ENCODE results near the gene PURB.
"Not testable (repeated sequence)": the region's sequence is repeated elsewhere in the genome, so short reads cannot be mapped to it uniquely, and the experiment has no call there.

The PURB gene
- 73.5 to 103 (median 86.8) reads per million in 4 experiments for total RNA-seq

DNA sequence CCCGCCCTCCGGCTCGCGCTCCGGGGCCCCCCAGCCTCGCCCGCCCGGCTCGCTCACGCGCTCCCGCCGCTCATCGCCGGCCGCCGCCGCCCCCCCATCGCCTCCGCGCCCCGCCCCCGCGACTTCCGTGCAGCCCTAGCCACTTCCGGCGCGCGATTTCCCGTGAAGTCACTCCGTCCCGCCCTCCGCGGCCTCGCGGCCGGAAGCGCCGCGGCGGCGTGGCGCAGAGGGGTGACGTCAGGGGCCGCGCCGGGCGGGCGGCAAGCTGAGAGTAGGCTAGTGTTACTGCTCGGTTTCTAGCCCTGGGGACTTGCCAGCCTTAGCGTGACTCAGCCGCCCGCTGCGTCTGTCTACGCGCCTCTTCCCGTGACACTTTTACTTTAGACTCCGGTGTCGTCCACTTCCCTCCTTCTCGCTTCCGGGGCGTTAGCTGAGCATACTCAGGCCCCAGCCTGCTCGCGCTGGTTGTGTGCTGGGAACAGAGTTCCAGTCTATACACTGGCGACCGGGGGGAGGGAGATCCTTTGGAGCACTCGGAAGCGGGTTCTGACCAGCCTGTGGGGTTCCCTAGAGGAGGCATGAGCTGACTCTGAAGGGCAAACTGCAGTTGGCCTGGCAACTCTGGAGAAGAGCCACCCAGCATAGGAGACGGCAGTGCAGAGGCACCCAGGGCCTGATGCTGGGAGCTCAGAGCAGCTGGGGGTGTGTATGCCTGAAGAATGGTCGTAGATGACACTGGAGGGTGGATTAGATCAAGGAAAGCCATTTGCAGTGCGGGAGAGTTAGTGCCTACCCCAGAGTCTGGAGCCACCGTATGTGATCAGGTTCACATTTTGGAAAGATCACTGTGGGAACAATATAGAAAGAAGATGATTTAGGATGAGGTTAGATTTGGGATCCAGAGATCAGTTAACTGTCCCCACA lies at the start of gene PURB:
Gene PURB, minus strand, starts transcription at position 137 of the 924 bp plus-strand sequence. CDS start 182 bp downstream, outside the sequence.
- DNase-seq = peak; percentile 92

DNA sequence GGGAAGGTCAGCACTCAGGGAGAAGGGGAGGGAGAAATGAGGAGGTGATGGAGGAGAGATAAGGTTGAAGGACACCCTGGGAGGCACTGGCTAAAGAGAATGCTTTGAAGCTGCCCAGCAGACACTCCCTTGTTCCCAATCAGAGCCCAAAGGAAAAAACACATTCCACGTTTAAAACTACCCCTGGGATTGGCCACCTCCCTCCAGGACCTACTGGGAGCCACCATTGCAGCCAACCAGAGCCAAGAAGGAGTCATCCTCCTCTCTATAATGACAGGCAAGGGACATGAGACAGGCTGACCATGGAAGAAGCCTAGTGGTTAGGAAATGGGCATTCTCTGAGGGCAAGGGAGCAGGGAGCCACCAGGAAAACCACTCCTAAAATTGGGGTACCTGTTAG lies 49.7 kb upstream of the PURB start:
- no peak for DNase-seq

DNA sequence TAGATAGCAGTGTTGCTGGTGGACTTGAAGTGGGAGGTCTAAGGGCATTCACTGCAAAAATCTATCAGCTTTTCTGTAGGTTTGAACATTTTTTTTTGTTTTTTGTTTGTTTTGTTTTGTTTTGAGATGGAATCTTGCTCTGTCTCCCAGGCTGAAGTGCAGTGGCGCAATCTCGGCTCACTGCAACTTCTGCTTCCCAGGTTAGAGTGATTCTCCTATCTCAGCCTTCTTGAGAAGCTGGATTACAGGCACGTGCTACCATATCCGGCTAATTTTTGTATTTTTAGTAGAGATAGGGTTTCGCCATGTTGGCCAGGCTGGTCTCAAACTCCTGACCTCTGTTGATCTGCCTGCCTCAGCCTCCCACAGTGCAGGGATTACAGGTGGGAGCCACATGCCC lies 49.2 kb upstream of the PURB start:
- DNase-seq = not testable (repeated sequence)

DNA sequence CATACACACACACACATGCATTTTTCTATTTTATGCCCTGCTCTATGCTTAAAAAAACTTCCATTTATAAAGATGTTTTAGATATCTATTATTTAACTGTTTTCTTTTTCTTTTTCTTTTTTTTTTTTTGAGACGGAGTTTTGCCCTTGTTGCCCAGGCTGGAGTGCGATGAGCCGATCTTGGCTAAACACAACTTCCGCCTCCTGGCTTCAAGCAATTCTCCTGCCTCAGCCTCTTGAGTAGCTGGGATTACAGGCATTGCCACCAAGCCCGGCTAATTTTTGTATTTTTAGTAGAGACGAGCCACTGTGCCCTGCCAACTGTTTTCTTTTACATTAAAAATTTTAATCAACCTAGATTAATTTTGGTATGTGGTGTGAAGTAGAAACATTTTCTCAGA lies 45.6 kb upstream of the PURB start:
- no peak for DNase-seq

DNA sequence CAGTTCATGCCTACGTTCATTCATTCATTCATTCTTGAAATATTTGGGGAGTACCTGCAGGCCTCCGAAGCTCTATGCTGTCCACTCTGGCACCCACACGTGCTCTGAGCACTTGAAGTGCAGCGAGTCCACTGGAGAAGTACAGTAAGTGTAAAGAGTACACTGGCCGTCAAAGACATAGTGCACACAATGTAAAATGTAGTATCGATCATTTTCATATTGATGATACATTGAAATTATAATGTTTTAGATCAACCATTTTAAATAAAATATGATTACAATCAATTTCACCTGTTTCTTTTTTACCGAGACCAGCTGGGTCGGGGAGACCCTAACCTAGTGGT lies 37.0 kb upstream of the PURB start:
- DNase-seq = no peak

DNA sequence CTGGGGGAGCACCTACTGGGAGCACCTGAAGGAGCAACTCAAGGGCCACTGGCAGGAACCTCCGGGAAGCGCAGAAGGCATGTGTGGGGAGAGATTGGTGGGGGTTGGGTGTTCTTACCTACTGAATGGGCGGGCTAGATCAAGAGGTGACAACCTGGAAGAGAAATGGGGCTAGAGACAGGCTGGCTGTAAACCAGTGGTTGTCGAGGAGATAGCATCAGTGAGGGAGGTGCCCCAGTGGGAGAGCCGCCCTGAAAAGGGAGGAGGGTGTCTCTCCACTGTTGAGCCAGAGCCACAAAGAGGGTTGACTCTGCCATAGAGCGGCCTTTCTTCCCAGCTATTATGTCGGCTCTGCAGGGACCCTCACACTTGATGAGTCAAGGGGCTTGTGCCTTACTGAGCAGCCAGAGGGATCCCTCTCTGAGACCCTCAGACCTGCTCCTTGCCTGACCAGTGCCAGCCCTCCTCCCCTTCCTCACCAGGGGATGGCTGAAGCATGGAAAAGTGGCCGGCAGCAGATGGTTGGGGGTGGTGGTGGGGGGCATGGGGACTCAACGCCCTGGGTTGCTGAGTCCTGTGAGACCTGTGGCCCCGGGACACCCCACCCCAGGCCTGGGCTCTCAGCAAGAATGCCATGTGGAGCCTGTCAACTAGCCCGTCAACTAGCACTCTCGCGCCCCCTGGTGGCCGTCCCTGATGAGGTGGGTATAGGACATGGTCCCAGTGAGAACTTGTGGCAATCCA lies 36.4 kb upstream of the PURB start:
- peak; percentile 93 for DNase-seq

DNA sequence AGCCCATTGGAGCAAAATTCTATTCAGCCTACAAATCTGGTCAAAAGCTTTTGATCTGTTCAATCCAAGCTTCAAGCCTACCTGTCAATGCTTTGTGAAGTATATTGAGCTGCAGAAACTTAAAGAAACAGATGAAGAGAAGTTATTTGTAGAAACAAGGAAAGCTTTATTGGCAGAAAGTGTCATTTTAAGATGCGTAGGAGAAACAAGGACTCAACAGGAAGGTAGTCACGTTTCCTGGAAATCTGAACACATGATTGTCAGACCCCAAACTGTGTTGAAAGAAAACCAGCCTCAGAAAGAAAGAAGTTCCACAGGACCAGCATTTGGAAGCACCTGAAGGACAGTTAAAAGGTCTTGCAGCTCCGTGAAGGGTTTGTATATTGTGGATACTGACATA lies 34.8 kb upstream of the PURB start:
- no peak for DNase-seq

DNA sequence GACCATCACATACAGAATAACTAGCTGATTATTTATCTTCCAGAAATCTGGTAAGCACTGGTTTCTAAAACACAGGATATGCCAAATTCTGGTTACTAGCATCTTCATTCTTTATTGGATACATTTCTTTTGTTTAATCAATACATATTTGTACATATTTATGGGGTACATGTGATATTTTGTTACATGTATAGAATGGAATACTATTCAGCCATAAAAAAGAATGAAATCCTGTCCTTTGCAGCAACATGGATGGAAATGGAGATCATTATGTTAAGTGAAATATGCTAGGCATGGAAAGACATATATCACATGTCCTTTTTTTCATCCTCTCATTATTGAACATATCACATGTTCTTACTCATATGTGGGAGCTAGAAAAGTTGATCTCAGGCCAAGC lies 32.7 kb upstream of the PURB start:
- no peak for DNase-seq

DNA sequence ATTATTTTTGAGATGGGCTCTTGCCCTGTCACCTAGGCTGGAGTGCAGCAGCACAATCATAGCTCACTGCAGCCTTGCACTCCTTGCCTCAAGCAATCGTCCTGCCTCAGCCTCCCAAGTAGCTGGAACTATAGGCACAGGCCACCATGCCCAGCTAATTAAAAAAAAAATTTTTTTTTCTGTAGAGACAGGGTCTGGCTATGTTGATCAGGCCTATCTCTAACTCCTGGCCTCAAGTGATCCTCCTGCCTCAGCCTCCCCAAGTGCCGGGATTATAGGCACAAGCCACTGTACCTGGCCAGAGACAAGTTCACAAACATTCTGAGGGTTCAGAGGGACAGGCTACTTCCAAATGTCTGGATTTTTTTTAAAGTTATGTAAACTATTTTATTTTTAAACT lies 32.1 kb upstream of the PURB start:
- DNase-seq = no peak

DNA sequence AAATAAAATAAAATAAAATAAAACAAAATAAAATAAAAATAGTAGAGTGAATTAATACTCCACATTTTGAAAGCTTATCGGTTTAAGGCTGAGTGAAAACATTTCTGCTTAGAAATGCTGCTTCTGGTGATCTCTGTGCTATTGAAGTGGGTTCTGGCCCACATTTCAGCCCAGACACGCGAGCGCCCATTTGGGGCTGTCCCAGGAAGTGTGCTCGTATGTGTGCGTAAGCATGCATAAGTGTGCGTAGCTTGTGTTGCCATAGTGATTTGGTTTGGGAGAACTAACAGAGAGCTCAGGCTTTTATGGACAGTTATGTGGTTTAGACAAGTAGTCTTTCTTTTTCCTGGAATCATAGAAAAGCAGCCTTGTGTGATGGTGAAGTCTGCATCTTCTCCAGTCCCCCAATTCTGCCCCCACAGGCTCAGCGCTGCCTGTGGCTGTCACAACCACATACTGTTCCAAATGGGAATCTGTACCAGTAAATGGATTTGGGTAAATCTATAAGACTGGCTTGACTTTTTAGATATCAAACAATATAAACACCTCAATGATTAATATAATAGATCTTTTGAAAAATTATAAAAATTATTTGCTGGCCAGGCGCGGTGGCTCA lies 29.8 kb upstream of the PURB start:
- DNase-seq = no peak

DNA sequence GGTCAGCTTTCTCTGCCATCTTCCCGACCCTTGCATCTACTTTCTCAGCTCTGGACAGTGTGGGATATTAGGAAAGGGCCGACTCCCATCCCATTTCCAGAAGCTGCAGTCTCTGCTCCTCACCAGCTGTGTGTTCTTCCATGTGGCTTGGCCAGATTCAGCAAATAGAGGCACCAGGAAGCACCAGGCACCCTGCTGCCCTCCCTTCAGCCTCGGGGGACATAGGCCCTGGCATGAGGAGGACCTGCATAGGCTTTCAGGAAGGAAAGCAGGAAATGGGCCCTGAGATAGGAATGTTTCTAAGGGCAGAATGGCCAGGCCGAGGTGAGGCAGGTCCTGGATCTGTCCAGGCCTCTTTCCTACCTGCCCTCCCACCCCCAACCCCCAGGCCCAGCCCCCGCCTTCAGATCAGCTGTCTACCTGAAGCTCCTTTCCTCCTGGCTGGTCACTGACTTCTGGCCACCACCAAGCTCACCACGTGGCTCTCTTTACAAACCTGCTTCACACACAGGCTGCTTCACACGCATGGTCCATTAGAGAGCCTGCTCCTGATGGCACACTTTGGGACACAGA lies 27.5 kb upstream of the PURB start:
- DNase-seq = no peak

DNA sequence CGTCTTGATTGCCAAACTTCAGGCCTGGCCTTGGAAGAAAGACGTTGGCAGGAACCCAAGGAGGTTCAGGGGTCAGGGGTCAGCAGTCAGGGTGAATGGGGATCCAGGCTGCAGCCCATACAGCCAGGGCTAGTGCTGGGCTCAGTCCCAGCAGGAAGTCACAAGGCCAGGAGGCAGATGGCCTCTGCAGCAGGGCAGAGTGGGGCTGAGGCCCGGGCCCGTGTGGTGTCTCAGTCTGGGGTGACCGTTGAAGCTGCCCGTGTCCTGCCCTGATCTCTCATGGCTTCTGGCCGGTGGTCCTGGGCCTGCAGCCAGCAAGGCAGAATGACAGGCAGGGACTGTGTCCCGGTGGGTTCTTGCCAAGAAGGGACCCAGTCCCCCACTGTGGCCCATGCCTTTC lies 26.6 kb upstream of the PURB start:
- no peak for DNase-seq

DNA sequence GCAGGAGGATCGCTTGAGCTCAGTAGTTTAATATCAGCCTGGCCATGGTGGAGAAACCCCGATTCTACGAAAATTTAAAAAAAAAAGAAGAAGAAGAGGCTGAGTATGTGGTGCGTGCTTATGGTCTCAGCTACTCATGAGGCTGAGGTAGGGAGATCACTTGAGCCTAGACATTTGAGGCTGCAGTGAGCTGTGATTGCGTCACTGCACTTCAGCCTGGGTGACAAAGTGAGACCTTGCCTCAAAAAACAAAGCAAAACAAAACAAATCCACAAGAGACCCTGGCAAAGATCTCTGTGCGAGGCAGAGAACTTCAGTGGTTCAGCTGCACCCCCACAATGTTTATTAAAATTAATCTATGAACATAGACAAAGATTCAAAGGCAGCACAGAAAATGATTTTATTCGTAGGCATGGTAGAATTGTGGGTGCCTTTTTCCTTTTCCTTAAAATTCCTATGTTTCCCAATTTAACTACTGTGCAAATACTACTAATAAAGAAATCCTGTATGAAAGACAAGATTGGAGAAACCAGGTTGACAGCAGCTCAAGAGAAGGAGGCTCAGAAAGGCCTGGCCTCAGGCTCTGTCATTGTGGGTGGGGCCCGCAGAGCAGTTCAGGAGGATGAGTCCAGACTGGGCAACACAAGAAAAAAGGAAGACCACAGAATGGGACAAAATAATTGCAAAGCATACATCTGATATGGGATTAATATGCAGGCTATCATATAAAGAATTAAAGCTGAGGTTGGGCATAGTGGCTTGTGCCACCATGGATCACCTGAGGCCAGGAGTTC lies 24.5 kb upstream of the PURB start:
- no peak for DNase-seq

DNA sequence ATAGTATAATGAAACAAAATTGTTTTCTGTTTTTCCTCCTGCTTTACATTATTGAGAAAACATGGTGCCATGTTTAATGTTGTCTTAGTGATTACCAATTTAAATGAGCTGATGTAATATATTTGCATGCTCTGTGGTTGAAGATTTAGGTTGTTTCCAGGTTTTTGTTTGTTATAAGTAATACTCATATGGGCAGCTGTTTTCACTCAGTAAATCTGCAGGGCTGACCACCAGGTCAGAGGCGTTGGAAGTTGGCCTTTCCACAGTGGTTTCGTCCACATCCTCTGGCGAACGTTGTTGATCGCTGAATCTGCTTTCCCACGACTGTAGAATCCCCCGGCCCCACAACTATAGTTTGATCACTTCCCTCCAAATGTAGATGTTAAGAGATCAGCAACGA lies 21.6 kb upstream of the PURB start:
- no peak for DNase-seq

DNA sequence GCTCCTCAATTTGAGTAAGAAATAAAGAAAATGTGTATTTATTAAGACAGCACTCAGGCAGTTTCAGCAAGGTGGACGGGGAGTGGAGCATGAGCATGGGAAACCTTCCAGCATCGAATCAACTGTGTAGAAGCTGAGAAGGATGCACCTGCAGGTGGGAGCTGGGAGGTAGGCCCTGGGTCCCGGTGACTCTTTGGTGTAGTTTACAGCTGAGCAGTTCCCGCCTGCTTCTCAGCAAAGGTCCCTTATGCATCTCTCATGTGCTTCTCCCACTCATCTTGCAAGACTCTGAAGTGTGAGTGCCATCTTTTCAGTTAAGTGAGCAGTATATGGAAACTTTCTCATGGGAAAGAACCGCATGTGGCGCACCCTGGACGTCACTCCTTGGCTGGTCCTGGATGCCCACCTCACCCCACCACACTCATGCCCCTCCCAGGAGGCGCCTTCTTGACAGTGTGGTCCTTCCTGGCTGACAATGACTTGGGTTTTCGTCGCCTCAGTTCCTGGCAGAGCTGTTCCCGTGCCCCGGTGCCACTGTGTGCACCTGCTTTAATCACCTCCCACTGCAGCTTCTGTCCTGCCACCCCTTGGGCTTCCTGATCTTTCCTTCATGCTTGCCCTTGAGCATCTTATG lies 19.8 kb upstream of the PURB start:
- DNase-seq = no peak

DNA sequence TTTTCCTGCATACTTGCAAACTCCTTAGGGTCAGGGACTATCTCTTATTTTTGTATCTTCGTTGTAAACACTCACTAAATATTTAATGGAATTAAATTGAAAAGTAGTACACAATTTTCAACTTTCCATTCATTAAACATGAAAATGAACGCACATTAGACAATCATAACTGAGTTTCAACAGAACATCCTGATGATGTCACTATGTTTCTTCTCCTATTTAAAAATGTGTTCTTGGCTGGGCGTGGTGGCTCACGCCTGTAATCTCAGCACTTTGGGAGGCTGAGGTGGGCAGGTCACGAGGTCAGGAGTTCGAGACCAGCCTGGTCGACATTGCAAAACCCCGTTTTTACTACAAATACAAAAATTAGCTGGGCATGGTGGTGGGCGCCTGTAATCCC lies 14.1 kb upstream of the PURB start:
- DNase-seq = no peak

DNA sequence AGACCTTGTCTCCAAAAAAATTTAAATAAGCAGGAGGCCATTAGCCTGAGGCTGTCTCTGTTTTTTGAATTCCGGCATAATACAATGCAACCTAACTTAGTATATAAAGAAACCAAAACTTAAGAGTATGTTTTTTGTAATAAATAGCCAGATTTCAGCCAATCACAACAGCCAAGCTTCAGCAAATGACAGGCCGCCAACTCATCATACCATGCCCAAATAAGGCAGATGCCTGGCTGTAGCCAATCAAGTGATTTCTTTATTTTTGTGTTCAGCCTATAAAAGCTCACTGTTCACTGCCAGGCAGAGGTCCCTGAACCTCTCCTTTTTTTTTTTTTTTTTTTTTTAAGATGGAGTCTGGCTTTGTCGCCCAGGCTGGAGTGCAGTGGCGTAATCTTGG lies 12.7 kb upstream of the PURB start:
- no peak for DNase-seq

DNA sequence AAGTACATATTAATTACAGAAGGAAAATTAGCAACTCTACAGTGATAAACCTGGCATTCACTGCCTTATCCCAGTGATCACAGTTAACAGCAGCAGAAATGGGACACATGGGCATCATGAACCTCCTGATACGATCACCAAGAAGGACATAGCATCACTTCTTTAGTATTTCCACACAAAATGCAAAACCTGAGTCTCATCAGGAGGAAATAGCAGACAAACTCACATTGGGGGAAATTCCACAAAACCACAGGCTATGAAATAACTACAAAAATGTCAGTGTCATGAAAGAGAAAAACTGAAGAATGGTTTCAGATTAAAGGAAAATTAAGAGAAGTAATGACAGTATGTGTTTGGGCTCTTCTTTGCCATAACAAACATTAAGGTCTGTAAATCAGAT lies 12.0 kb upstream of the PURB start:
- no peak for DNase-seq

DNA sequence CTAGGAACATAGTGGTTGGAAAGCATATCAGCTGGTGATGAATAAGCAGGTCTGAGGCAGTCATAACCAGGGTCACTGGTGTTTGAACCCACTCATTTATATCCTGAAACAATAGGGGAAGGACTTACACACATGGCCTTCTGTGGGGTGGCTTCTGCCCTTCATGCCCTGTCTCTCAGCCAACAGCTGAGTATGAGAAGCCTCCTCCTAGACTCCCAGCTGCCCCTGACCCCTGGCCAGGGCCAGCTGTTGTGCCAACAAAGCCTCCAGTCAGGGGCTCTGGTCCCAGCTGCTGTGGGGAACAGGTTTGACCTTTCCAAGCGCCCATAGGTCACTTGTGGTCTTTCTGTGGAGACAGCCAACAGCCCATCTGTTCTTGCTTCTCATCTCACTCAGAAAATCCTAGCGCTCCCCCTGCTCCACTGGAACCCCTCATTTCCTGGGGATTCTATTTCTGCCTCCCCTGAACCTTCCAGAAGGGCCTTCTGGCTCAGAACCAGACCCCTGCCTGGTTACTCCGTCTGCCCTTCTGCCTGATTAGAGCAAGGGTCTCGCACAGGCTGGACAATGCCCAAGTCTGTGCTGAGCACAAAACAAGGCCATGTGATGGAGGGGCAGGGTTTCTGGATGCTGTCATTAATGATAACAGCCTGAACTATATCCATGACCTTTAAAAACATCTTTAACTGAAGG lies 9.7 kb upstream of the PURB start:
- no peak for DNase-seq

DNA sequence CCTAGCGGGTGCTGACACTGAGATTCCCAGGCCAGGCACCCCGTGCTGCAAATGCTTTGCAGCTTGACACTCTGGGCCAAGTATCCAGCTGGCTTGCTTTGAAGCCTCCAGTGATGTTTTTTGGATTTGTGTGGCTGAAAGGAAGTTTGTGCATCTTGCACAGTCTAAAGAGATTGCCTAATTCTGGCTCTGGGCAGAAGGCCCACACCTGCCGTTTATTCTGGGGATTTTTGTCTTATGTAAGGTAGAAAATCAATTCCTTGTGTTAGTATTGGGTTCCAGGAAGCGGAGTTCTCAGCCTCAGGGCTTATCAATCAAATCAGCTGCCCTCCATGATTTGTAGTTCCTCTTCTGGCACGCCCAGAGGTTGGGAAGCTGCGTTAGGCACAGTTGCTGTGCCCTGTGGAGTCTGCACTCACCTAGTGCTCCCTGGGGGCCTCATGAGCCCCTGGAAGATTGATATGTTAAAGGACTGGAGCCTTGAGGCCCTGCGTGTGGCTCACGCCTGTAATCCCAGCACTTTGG lies 8.4 kb upstream of the PURB start:
- no peak for DNase-seq

DNA sequence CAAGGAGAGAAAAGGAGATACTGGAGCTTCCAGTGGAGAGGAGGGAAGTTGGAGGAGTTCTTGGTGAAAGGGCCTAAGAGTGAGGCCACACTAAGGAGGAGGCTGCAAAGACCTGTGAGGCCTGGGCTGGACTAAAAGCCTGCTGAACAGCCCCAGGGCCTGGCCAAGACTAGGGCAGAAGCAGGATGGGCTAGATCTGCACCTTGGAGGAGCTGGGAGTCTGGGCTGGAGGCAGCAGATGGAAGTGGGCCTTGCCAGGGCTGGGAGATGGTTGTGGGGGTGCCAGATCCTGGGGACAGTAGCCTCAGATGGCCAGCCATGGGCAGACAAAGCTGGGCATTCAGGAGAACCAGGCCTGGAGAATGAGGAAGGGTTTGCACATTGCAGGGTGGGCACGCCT lies 6.5 kb upstream of the PURB start:
- no peak for DNase-seq

Data from effector CD8-positive, alpha-beta T cell (primary cell).